ENCODE results near the gene SLC26A3. TPM values are rescaled to one million over a fixed set of nuclear protein-coding genes. Genes with fewer than 3 reads are reported as not detected.
A peak's percentile ranks its signal among the peaks of the same experiment; 100 is the strongest.

Gene SLC26A3
- total and polyA plus RNA-seq, 2 experiments from 2014 or later = not detected

DNA sequence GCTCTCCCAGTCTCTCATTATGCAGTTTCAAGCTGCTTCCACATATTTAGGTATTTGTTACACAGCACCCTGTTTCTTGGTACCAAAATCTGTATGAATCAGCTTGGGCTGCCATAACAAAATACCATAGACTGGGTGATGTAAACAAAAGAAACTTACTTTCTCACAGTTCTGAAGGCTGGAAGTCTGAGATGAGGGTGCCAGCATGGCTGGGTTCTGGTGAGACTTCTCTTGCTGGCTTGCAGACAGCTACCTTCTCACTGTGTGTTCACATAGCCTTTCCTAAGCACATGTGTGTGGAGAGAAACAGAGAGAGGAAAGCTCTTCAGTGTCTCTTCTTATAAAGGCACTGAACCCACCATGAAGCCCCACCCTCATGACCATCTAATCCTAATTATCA, 74.7 kb downstream of the SLC26A3 start:
- Histone ChIP-seq H3F3A (ENCODE audit: insufficient read depth) (no peaks in the 10 kb centered on the region; the same call in 1 of the 2 replicates), H3K79me2 (ENCODE audit: insufficient read depth) (no peaks in the 10 kb centered on the region), H3K4me3 (no peak overlapping the region), H3K9ac (no peak overlapping the region), H3K36me3 (ENCODE audit: low read depth) (no peaks in the 10 kb centered on the region), H4K20me1 (ENCODE audit: insufficient read depth) (no peaks in the 10 kb centered on the region), H3K9me3 (ENCODE audit: low read depth) (no peaks in the 10 kb centered on the region), H3K27ac (no peak overlapping the region), H2AFZ (no peak overlapping the region), H3K9me2 (ENCODE audit: insufficient read depth) (no peaks in the 10 kb centered on the region), H3K27me3 (replicated peaks; ENCODE audit: insufficient read depth) (peaks cover 10% of the 10 kb centered on the region), H3K4me1 (ENCODE audit: insufficient read depth) (peaks cover 2% of the 10 kb centered on the region; the same call in 1 of the 2 replicates), H3K4me2 (ENCODE audit: unreplicated experiment) (no peak overlapping the region)
- in situ Hi-C loops (cut with MboI) = loop anchor here (25.0 kb wide), 2 partner anchors 266 to 409 kb away; partner anchors contain the start of genes GPR22 and LAMB4
- TF ChIP-seq EZH2 (IDR thresholded peaks at IDR 0.05; ENCODE audit: insufficient read depth, poor library complexity, severe bottlenecking) (no peak), EZH2phosphoT487 (IDR thresholded peaks at IDR 0.05; ENCODE audit: insufficient read depth, low read depth) (no peak)
- no peak for DNase-seq

DNA sequence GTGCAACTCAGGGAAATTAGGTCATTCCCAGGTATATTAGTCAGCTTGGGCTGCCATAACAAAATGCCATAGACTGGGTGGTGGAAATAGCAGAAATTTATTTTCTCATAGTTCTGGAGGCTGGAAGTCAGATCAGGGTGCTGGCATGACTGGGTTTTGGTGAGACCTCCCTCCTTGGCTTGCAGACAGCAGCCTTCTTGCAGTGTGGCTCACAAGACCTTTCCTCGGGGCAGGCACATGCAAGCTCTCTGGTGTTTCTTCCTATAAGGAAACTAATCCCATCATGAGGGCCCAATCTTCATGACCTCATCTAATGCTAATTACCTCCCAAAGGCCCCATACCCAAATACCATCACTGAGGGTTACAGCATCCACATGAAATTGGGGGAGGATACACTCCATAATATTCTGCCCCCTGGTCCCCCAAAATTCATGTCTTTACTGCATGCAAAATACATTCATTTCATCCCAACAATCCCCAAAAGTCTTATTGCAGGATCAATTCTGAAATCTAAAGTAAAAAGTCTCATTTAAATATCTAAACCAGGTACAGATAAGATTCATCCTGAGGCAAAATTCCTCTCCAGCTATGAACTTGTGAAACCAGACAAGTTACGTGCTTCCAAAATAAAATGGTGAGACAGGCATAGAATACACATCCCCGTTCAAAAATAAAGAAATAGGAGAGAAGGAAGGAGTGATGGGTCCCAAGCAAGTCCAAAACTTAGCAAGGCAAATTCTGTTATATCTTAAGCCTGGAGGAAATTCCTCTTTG, 76.5 kb downstream of the SLC26A3 start:
- no peaks in the 10 kb centered on the region; the same call in 1 of the 2 replicates for H3F3A ChIP-seq (ENCODE audit: insufficient read depth)
- H3K4me1 ChIP-seq (ENCODE audit: insufficient read depth) = peaks cover 6% of the 10 kb centered on the region; the same call in 1 of the 2 replicates
- DNase-seq = peak; percentile 16
- no peak overlapping the region for H3K27ac ChIP-seq
- no peaks in the 10 kb centered on the region for H3K9me3 ChIP-seq (ENCODE audit: low read depth)
- 53 to 57% methylated on average over 3 of the region's 3 CpGs for WGBS, 2 experiments (ENCODE audit: low coverage in 1 of 2, low lambda C conversion rate in 2 of 2, missing lambda C conversion rate in 2 of 2)
- no peak overlapping the region for H3K4me2 ChIP-seq (ENCODE audit: unreplicated experiment)
- no peaks in the 10 kb centered on the region for H3K36me3 ChIP-seq (ENCODE audit: low read depth)
- H3K27me3 ChIP-seq (replicated peaks; ENCODE audit: insufficient read depth) = peaks cover 10% of the 10 kb centered on the region
- H2AFZ ChIP-seq = no peak overlapping the region
- H3K79me2 ChIP-seq (ENCODE audit: insufficient read depth) = no peaks in the 10 kb centered on the region
- H3K9ac ChIP-seq = no peak overlapping the region
- H3K4me3 ChIP-seq = no peak overlapping the region
- in situ Hi-C loops (cut with MboI) = loop anchor here (25.0 kb wide), 2 partner anchors 264 to 411 kb away; partner anchors contain the start of genes GPR22 and LAMB4
- no peaks in the 10 kb centered on the region for H4K20me1 ChIP-seq (ENCODE audit: insufficient read depth)
- no peaks in the 10 kb centered on the region for H3K9me2 ChIP-seq (ENCODE audit: insufficient read depth)
- no peak for TF ChIP-seq EZH2phosphoT487 (IDR thresholded peaks at IDR 0.05; ENCODE audit: insufficient read depth, low read depth)

- no peaks in the 10 kb centered on the region for H4K20me1 ChIP-seq (ENCODE audit: insufficient read depth)
- H3K36me3 ChIP-seq (ENCODE audit: low read depth) = no peaks in the 10 kb centered on the region
- H3K9me3 ChIP-seq (ENCODE audit: low read depth) = no peaks in the 10 kb centered on the region
- peaks cover 6% of the 10 kb centered on the region; the same call in 1 of the 2 replicates for H3K4me1 ChIP-seq (ENCODE audit: insufficient read depth)
- no peak overlapping the region for H3K27ac ChIP-seq
- H3F3A ChIP-seq (ENCODE audit: insufficient read depth) = no peaks in the 10 kb centered on the region; the same call in 1 of the 2 replicates
- 12 to 16% methylated on average over 4 of the region's 4 CpGs for WGBS, 2 experiments (ENCODE audit: low coverage in 1 of 2, low lambda C conversion rate in 2 of 2, missing lambda C conversion rate in 2 of 2)
- peaks cover 10% of the 10 kb centered on the region for H3K27me3 ChIP-seq (replicated peaks; ENCODE audit: insufficient read depth)
- in situ Hi-C loops (cut with MboI) = loop anchor here (25.0 kb wide), 2 partner anchors 263 to 412 kb away; partner anchors contain the start of genes GPR22 and LAMB4
- H3K4me3 ChIP-seq = no peak overlapping the region
- H3K79me2 ChIP-seq (ENCODE audit: insufficient read depth) = no peaks in the 10 kb centered on the region
- TF ChIP-seq EZH2 (IDR thresholded peaks at IDR 0.05; ENCODE audit: insufficient read depth, poor library complexity, severe bottlenecking) = no peak
- TF ChIP-seq EZH2phosphoT487 (IDR thresholded peaks at IDR 0.05; ENCODE audit: insufficient read depth, low read depth) = no peak
- H2AFZ ChIP-seq = no peak overlapping the region
- no peak overlapping the region for H3K4me2 ChIP-seq (ENCODE audit: unreplicated experiment)
- H3K9me2 ChIP-seq (ENCODE audit: insufficient read depth) = no peaks in the 10 kb centered on the region
- DNase-seq = peak; percentile 63
- no peak overlapping the region for H3K9ac ChIP-seq
Measured at GRCh38 chr7:107725138-107725740, 77.8 kb downstream of the SLC26A3 start.

DNA sequence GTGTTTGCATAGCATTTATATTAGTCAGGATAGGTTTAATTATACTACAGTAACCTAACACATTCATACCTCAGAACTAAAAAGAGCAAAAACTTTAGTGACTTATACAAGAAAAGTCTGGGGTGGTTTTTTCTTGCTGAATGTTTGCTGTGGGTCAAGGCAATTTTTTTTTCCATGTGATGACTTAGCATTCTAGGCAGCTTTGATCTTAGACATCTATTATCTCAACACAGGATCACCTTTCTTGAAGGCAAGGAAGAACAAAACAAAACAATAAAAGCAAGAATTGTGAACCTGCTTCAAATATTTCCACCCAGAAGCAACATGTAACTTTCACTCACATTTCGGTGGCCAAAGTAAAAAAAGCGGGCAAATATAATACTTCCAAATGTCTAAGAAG, 79.8 kb downstream of the SLC26A3 start:
- Histone ChIP-seq H3K9ac (no peak overlapping the region), H3K27ac (no peak overlapping the region), H3K4me1 (ENCODE audit: insufficient read depth) (peaks cover 9% of the 10 kb centered on the region; the same call in 1 of the 2 replicates), H3K9me2 (ENCODE audit: insufficient read depth) (no peaks in the 10 kb centered on the region), H2AFZ (no peak overlapping the region), H3K4me3 (no peak overlapping the region), H3F3A (ENCODE audit: insufficient read depth) (no peaks in the 10 kb centered on the region; the same call in 1 of the 2 replicates), H3K79me2 (ENCODE audit: insufficient read depth) (no peaks in the 10 kb centered on the region), H3K4me2 (ENCODE audit: unreplicated experiment) (no peak overlapping the region), H3K36me3 (ENCODE audit: low read depth) (no peaks in the 10 kb centered on the region), H3K9me3 (ENCODE audit: low read depth) (no peaks in the 10 kb centered on the region), H4K20me1 (ENCODE audit: insufficient read depth) (no peaks in the 10 kb centered on the region), H3K27me3 (replicated peaks; ENCODE audit: insufficient read depth) (peaks cover 8% of the 10 kb centered on the region)
- TF ChIP-seq EZH2phosphoT487 (IDR thresholded peaks at IDR 0.05; ENCODE audit: insufficient read depth, low read depth) (no peak), EZH2 (IDR thresholded peaks at IDR 0.05; ENCODE audit: insufficient read depth, poor library complexity, severe bottlenecking) (no peak)
- WGBS, 2 experiments (ENCODE audit: low coverage in 1 of 2, low lambda C conversion rate in 2 of 2, missing lambda C conversion rate in 2 of 2) = 96% methylated on average over 2 of the region's 2 CpGs
- in situ Hi-C loops (cut with MboI) = no loop called here
- no peak for DNase-seq

Measured in GM23248 (cell line).